Fibroblast of skin of right quadriceps (primary cell): ENCODE measurements around the gene ALKBH2.
A peak's percentile ranks its signal among the peaks of the same experiment; 100 is the strongest.

Source experiments
- DNase-seq: peaks from one replicate; pipeline ENCODE4 v3.0.0-alpha.2; 2013

Gene ALKBH2

DNA sequence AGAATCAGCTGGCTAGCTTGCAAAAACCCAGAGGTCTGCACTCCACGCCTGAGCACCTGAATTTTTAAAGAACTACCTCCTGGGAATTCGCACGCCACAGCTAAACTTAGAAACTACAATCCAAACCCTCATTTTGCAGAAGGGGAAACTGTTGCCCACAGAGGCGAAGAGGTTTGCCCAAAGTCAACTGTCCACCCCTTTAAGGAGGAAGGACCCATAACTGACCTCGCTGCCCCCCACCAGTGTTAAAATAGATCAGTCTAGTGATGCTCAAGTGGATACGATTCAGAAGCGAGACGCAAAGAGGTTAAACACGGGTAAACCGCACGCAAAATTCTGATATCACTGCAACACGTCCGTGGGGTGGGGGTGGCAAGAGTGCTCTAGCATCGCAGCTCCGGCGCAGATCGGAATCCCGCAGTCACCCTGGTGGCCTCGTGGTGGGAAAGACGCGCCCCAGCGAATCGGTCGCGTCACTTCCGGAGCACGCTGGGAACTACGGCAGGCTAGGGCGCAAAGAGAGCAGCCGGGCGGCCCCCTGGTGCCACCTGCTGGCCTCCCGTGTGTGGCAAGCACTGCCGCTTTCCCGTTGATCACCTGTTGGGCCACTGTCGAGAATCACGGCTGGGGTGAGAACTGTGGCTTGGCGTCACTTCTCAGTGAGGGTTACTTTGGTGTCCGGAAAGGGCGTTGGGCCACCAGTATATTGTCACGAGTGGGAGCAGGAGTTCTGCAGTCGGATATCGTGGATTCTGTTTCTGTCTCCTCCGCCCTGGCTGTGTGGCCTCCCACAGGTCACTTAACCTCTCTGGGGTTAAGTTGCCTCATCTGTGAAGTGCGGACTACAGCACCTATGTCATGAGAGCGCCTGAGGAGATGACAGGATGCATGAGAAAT is at the start of gene ALKBH2:
Gene ALKBH2, minus strand, starts transcription at position 451 of the 897 bp plus-strand sequence. CDS start 686 bp downstream, outside the sequence.
- DNase-seq: peak; percentile 88

DNA sequence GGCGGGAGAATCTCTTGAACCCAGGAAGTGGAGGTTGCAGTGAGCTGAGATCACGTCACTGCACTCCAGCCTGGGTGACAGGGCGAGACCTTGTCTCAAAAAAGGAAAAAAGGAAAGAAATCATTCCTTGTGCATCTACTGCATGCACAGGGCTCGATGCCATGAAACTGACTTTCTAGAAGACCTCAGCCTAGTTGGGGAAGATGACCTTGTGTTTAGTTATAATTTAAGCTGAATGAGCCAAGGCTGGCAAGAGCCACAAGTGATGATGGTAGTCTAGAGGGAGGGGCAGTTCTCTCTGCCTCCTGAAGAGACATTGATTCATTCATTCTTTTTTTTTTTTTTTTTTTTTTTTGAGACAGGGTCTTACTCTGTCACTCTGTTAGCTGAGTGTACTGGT is 47.3 kb upstream of the ALKBH2 start:
- no peak for DNase-seq

DNA sequence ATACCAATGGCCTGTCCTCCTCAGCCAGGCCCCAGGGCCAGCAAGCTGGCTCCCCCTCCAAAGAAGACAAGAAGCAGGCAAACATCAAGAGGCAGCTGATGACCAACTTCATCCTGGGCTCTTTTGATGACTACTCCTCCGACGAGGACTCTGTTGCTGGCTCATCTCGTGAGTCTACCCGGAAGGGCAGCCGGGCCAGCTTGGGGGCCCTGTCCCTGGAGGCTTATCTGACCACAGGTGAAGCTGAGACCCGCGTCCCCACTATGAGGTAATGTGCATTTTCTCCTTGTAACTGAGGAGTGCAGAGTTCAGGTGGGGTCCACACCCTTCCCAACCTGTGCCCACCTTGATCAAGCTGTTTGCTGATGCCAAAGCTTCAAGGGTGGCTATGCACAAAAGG is 46.5 kb upstream of the ALKBH2 start:
- no peak for DNase-seq

DNA sequence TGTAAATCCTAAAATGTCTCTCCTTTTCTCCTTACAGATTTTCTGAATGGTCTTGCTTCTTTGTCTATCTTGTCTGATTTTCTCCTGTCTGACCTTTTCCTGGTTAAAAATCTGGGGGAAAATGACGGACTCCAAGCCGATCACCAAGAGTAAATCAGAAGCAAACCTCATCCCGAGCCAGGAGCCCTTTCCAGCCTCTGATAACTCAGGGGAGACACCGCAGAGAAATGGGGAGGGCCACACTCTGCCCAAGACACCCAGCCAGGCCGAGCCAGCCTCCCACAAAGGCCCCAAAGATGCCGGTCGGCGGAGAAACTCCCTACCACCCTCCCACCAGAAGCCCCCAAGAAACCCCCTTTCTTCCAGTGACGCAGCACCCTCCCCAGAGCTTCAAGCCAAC is 46.1 kb upstream of the ALKBH2 start:
- DNase-seq: no peak

DNA sequence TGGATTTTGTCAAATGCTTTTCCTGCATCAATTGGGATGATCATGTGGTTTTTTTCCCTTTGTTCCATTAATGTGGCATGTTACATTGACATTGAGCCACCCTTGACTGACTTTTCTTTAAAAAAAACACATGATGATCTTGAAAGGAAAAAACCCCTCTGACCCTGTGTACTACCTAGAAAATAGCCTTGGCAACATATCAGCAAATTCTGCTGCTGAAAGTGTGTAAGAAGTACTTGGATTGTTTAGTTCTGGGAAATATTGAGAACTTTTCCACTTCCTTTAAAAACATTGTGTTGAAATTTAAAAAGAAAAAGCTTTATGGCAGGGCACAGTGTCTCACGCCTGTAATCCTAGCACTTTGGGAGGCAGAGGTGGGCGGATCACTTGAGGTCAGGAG is 43.8 kb upstream of the ALKBH2 start:
- DNase-seq: no peak

DNA sequence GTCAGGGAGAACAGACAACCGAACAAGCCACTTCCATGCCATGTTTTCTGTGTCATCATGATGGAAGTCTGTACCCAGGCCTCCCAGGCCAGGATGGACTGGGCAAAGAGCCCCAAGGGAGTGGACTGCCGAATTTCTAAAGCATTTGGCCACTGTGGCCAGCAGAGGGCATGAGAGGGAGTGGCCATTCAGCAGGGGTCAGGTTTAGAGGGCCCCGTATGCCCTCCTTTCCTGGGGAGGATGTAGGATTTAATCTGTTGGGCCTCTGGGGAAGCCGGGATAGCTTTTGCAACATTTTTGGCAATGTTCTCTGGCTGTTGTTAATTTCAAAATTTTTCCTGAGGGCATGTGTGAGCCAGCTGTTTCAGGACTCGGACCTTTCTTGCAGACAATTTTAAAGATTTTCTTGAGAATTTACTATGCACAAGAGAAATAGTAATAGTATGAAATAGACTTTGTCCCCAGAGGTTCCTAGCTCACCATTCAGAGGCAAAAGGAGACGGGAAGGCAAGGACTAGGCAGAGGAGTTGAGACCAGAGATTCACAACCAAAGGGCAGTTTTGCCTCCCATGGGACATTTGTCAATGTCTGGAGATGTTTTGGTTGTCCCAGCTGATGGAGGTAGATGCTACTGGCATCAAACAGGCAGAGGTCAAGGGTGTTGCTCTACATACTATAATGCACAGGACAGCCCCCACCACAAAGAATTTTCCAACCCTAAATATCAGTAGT is 41.1 kb upstream of the ALKBH2 start:
- DNase-seq: no peak

DNA sequence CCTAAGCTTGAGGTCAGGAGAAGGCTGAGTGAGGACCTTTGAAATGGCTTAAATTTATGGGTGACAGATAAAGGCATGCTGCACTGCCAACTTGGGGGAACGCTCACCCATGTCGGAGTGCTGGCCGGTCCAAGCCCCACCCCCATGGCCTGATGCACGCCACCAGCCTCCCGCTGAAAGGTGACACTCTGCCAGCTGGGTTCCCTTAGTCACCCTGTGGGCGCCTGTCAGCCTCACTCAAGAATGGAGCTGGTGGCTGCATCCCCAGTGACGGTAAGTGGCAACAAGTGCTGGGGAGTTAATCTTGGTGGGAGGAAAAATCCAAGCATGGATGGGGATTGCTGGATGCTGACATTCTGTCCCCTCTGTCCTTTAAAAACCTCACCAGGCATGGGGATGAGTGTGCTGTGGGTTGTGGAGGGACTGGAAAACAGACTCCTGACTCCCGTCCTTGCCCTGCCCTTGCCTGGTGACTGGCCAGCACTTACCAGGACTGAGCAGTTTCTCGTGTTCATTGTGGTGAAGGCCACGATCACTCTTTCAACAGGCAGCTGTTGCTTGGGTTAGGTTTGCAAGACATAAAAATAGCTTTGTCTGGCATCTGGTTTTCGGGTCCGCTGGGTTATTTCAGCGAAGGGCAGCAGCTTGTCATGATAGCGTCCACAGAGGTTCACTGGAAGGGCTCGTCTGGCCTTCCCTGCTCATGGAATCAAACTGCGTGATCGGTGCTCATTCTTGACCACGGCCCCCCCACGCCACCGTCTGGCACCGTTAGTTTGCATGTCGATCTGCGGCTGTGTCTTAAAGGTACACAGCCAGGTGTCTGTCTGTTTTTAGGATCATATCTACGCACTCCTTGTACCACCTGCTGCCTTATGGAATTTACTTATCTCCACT is 38.1 kb upstream of the ALKBH2 start:
- no peak for DNase-seq

DNA sequence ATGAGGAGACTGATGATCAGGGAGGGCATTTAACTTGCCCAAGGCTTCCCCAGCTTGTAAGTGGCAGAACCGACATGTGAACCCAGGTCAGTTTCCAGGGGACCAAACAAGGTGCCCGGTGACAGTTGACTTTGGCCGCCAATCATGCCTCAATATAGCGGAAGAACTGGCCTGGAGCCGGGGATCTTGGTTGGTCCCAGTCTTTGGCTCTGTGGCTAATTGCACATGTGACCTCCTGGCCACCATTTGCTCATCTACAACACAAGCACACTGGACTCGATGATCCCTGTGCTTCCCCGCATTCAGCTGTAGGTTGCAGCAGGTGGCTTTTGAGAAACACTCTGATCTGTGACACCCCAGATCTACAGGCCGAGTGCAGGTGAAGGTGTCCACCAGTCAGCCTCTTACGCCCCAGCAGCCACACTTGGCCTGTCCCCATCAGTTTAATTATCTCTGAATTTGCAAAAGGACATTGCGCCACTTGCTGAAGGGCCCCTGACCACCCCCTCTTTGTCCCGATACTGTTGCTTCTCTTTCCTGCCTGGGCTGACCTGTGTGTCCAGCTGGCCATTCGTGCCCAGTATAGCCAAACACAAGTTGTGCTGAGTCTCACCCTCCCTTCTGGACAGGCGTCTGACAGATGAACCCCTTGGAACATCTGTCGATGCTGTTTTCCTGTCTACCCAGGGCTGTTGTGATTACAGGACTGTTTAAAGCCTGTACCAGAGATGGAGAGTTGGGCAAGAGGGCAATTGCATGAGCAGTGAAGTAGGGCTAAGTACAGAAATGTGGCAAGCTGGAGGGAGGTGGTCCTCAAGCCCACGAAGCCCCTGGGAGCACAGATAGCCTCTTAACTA is 37.3 kb upstream of the ALKBH2 start:
- DNase-seq: no peak

DNA sequence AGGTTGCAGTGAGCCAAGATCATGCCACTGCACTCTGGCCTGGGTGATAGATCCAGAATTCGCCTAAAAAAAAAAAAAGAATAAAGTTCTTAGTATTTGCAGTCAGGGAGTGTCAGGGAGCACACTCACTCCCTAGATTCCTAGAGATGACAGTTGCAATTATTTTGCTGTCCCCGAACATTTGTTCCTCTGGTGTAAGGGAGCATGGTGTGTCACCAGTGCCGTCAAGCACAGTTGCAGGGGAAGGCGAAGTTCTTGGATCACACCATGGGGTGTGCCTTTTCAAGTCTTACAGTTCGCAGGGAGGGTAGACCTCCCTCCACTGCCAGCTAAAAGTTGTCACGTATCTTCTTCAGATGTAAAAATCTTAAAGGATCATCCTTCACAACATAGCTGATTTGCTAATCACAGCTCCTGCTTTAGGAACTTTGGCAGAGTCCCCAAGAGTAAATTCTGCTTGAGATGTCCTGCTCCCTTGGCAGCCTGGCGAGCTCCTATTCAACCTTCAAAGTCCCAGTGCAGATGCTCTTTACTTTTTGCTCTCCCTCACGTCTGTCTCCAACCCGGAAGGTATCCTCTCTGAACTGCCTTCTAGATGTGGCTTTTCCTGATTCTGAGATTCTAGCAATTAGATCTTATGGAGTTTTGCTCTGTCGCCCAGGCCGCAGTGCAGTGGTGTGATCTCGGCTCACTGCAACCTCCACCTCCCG is 34.4 kb upstream of the ALKBH2 start:
- DNase-seq: no peak

DNA sequence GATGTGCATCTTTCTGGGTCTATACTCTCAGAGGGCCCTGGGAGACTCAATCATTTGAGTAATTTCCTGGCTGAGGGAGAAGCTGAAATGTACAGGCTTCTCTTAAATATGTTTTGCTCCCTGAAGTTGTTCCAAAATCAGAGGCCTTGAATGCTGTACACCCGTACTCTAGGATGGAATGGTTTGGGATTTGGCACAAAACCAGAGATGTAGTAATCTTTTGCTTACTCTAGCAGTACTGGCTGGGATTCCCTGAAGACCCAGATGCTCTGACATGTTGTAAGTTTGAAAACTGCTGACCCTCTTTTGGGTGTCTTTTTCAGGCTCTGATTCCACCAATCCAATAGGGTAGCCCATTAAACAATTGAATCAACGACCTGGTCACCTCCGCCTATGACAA is 33.5 kb upstream of the ALKBH2 start:
- DNase-seq: no peak

DNA sequence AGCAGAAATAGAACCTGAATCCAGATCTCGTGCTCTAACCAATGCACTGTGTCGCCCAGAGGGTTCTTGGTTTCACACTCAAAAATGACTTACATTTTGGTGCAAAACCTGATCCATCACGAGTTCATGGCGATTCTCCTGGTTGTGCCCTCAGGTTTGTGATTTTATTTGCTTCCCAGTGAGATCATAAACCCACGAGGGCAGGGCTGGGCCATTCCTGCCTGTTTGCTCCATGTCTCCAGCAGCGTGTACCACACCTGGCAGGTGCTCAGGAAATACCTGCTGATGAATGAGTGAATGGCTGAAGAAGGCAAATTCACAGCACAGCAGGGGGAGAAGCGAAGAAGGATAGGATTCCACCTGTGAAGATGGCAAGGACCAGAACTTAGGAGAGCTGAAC is 32.5 kb upstream of the ALKBH2 start:
- DNase-seq: no peak

DNA sequence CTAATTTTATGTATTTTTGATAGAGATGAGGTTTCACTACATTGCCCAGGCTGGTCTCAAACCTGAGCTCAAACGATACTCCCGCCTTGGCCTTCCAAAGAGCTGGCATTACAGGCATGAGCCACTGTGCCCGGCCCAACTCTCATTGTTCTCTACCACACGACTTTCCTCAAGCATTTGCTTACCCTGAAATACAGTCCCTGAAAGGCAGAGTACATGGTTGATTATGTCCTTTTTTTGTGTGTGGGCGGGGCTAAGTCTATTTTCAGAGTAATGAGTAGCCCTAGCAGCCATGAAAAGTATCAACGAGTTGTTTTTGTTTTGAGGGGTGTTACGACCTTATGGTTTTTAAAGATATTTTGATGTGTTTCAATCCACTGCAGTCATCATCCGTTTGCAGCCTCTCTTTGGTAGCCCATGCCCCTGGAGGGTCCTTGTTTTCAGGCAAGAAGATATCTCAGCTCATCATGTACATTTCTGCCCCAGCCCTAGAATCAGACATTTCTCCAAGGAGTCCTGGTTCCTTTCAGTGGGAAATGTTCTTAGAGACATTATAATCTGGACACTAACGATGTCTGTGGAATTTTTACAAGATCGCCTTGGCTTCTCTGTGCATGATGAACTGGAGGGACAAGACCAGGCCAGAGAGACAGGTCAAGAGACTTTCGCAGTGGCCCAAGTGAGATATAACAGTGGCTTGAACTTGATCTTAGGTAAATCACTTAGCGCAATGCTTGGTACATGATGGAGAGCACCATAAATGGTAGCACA is 31.8 kb upstream of the ALKBH2 start:
- no peak for DNase-seq

DNA sequence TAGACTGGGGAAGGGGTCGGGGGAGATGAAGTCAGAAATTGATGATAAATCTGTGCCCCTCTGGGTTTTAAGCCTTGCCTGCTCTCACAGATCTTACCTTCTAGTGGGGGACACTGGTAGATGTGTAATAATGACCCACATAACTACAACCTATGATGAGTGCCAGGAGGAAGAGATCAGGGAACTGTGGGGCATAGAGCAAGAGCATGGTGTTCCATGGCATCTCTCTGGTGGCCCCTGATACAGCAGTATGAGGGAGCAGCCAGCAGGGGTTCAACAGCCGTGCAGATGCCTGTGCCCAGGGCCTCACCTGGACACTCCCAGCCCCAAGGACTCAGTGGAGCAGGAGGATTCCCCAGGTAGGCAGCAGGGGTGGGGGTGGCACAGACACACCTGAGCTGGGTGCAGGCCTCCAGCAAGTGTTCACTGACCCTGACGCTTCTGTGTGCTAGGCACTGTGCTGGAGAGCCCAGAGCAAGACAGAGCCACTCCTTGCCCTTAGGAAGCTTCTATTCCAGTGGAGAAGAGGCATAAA is 28.1 kb upstream of the ALKBH2 start:
- no peak for DNase-seq

DNA sequence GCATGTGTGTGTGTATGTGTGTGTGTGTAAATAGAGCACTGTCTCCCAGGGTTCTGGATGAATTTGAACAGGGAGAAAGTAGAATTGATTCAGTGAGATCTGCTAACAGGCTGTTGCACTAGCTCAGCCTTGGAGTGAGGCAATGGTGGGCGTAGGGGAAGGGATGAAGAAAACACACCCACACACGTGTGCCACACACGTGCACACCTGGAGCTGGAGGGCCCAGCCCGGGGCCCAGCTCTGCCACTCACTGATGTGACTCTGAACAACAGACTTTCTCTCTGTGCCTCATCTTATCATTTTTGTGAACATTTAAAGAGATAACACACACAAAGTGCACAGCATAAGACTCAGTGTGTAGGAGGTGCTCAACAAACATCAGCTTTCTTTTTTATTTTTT is 27.3 kb upstream of the ALKBH2 start:
- no peak for DNase-seq

DNA sequence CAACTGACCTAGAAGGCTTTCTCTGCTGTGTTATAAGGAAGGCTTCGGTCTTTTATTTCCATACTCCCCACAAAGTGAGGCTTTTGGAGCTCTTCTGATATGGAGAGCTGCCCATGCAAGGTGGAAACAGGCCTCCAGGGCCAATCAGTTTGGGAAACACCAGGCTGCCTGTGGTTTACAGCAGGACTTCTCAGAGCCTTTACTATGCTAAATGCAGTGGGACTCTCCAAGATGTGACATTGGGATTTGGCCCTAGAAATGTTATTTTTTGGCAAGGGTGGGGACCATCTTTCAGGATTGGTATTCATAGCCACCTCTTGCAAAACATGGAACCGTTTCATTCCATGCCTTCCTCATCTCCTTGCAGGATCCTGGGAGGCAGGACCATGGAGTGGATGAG is 26.8 kb upstream of the ALKBH2 start:
- no peak for DNase-seq

DNA sequence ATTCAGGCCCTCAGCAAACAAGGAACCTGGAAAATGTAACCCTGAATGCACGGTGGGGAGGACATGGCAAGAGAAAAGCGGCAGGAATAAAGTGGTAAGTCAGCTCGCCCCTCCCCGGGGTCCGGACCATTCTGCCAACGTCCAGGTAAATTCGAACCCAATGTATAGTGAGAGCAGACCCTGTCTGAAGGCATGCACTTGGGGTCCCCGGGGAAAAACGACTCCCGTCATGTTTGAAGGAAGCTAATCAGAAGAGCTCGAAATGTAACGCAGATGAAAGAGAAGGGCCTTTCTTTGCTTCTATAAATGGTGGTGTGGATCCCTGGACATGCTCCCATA is 23.3 kb upstream of the ALKBH2 start:
- DNase-seq: no peak

DNA sequence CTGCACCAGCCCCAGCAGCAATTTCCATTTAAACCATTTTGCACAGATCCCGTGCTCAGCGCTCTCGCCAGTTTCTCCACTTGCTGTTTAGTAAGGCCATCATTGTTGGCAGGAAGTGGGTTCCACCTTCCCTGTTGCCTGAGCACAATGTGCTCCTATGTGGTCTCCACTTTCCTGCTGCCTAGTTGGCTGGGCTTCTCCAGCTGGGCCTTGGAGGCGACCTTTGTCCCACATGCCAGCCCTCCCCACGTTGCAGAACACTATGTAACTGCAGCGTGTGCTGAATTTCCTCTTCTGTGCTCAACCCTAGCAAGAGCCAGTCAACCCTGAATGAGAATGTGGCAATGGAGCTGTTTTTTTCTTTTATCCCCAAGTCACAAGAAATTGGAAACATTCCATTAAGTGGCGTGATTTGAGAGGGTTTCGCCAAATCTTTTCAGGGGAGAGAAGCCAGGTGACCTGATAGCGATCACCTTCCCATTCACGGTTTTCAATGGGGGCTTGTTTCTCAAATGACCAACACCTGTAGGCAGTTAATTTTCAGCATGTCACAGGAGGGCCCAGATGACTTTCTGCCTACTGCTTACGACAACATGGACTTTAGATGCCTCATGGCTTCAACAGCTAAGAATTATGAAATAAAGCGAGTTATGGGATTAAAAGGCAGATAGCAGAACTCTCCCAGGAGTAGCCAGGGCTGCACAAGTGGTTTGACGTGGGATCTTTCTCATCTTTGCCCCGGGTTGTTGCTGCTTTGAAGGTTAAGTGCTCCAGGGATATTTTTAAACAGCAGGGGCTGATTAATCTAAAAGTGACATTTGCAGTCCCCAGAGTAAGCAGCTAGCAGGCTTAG is 22.7 kb upstream of the ALKBH2 start, which contains the start of gene ACACB:
Gene ACACB, plus strand, starts transcription at position 830 of the 853 bp plus-strand sequence. CDS start 22,819 bp downstream, outside the sequence.
- no peak for DNase-seq

DNA sequence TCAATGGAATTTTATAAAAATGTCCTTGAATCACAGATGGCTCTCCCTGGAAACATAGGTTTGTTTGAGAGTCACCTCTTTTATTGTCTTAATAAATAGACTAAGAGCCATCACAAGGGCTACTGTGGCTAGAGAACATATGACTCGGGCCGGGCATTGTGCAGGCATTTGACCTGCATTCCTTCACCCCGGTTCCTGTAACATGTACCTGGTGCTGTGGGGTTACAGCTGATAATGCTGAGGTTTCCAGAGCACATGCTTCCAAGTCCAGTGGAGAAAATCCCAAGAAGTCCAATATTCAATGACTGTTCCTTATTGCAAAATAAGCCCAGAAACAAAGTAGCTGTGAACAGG is 22.1 kb upstream of the ALKBH2 start:
- no peak for DNase-seq

DNA sequence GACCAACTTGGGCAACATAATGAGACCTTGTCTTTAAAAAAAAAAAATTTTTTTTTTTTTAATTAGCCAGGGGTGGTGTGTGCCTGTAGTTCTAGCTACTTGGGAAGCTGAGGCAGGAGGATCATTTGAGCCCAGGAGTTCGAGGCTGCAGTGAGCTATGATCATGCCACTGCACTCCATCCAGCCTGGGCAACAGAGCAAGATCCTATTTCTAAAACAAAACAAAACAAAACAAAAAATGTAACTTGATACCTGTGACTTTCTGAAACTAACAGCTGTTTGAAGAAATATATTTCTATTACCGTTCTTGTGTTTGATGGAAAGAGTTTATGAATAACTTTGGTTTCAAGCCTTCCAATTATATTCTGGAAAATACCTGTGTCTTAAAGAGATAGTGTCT is 21.4 kb upstream of the ALKBH2 start:
- DNase-seq: no peak
